NOMO-1 treated with dmso at 0.1 percent for 144 hours (cell line): Measurements from ENCODE around the gene PLEKHB2.
"Not testable (repeated sequence)": the region's sequence is repeated elsewhere in the genome, so short reads cannot be mapped to it uniquely, and the experiment has no call there.

ENCODE experiments used
- DNase-seq: peaks from one replicate; lab custom pipeline; 2025; ENCODE audit not compliant: unreplicated experiment; lab: John Stamatoyannopoulos, UW

The PLEKHB2 gene

GRCh38 chr2:131105156-131105949 lies at the start of gene PLEKHB2:
Gene PLEKHB2, plus strand, starts transcription at chr2:131105336. Its CDS starts 15,606 bp downstream, at chr2:131120942.
- peak; percentile 89 for DNase-seq

DNA sequence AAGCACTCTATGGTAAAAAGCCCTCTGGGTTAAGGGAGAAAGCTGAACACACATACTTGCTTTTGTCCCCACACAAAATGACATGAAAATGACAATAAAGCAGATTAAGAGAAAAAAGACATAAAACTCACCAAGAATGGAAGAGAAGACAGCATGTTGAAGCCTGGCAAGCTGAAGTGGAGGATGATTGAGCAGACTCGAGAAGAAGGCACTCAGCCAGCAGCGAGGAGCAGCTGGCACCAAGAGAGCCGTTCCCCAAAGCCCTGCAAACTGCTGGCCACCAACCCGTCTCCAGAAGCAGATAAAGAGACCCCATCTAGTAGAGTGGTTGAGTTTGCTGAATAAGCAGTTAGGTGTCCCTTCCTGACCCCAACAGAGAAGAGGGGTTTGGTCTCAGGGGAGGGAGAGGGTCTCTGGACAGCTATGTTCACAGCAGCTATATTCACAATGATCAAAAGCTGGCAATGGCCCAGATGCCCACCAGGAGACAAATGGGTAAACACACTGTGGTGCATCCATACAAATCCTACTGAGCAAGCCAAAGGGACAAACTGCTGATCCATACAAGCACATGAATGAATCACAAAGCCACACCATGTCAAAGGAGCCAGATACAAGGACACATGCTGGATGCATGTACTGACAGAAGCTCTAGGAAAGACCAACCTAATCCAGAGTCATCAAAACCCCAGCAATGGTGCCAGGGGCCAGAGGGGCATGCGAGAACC lies 48.8 kb upstream of the PLEKHB2 start:
- DNase-seq = no peak

GRCh38 chr2:131056932-131057287 lies 48.2 kb upstream of the PLEKHB2 start:
- DNase-seq = no peak

- DNase-seq = no peak
These were observed 46.8 kb upstream of the PLEKHB2 start for GRCh38 chr2:131058214-131058843.

- DNase-seq = no peak
These were observed 46.2 kb upstream of the PLEKHB2 start for GRCh38 chr2:131058920-131059319.

DNA sequence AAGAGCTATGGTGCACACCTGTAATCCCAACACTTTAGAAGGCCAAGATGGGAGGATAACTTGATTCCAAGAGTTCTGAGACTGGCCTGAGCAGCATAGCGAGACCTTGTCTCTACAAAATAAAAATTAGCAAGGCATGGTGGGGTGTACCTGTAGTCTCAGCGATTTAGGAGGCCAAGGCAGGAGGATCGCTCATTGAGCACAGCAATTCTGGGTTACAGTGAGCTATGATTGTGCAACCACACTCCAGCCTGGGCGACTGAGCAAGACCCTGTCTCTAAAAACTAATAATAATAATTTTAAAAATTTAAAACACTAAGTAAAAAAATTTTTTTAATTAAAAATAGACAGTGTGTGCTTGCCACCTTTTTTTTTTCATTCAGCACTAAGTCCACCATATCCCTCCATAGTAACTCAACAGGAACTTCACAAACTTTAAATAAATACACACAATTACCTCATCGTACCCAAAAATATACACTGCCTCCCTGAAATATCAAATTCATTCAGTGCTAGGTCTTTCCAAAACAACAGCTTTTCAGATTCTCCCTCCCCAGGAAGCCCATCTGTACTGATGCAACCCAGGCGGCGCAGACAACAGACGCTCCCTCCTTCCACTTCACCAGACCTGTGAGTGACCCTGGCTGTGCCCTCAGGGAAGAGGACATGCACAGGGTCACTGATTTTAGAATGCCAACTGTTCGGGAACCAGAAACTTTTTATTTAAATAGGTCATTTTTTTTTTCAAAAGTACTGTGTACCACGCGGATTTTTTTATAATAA lies 41.4 kb upstream of the PLEKHB2 start:
- DNase-seq = no peak

DNA sequence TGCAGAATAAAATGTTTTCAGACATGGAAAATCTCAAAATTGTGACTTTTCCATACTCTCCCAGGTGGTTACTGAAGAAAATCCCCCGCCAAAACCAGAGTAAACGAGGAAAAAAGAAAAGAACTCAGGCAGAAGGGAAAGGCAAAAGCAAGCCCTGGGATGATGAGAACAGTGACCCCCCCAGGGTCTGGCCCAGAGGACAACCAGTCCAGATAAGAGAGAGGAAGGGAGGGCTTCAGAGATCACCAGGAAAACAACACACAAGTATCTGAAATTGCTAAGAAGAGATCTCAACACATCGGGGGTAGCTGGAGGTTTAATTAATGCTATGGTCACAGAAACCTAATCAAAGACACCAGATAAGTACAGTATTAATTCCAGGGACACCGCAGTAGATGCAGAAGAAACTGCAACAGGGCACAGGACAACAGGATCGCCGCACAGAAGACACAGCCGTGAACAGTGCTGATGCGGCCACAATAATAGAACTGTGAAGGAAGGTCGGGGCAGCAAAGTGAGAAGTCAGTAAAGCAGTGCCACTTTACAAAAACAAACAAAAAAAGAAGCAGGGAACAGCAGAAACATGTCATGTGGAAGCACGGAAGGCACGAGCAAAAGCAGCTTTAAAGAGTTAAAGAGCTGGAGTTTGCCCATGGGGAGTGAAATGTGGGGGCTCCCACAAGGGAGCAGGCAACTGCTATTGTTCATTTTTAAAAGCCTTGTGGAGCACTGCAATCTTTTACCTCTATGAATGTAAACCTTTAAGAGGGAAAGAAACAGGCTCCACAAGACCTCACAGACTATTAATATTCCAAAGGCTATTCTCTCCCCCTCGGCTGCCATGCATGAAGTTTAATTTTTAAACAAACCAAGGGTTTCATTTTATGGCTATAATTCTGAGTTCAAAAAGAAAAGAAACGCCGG lies 40.3 kb upstream of the PLEKHB2 start:
- DNase-seq = no peak

DNA sequence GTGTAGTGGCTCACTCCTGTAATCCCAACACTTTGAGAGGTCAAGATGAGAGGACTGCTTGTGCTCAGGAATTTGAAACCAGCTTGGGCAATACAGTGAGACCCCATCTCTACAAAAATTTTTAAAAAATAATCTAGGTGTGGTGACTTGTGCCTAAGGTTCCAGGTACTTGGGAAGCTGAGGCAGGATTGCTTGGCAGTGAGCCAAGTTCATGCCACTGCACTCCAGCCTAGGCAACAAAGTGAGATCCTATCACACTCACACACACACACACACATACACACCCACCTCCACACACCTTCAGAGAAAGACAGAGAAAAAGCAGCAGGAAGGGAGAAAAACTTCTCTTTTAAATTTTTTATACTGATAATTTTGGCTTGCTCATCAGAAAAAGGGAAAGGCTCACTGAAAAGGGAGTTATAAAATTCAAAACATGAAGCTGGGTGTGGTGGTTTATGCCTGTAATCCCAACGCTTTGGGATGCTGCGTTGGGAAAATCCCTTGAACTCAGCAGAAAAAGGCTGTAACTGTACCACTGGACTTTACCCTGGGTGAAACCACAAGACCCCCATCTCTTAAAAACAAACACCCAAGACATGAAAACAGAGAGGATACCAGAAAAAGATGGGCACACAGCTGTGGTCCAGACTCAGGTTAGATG lies 37.5 kb upstream of the PLEKHB2 start:
- no peak for DNase-seq

- not testable (repeated sequence) for DNase-seq
These were observed 37.0 kb upstream of the PLEKHB2 start for GRCh38 chr2:131068172-131068571.

- not testable (repeated sequence) for DNase-seq
These were observed 29.6 kb upstream of the PLEKHB2 start for GRCh38 chr2:131075578-131075977.

DNA sequence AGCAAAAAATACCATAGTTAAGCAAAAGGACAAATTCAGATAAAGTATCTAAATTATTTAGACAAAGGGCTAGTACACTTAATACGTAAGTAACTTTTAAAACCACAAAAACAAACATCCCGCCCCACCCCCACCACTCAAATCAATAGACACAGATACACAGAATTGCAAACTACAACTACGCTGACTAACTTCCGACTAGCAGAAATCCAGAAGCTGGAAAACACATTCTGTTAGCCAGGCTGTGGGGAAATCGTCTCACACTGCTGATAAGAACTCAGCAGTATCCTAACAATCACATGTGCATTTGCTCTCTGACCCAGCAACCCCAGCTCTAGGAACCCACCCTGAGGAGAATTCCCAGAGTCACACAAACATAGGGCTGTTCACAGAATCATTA lies 28.4 kb upstream of the PLEKHB2 start:
- no peak for DNase-seq

GRCh38 chr2:131077182-131077846 lies 27.8 kb upstream of the PLEKHB2 start:
- DNase-seq = no peak

GRCh38 chr2:131077966-131078365 lies 27.2 kb upstream of the PLEKHB2 start:
- DNase-seq = no peak

GRCh38 chr2:131079931-131080330 lies 25.2 kb upstream of the PLEKHB2 start:
- not testable (repeated sequence) for DNase-seq

DNA sequence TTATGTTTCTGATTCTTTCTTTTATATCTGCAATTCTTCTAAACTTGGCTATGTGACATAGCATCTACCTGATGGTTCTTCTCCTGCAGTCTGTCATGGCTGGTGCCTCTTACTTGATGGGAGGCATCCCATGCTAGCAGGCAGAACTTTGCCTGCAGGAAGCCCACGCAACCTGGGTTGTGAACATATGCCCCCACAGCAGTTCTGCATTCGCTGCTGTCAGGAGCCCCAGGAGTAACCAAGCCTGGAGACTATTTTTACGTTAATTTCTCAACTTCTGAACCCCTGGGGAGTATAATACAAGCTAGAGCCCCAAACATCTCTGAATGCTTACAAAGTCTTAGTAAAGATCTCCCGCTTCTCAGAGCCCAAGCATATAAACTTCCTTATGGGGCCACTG lies 23.9 kb upstream of the PLEKHB2 start:
- no peak for DNase-seq

DNA sequence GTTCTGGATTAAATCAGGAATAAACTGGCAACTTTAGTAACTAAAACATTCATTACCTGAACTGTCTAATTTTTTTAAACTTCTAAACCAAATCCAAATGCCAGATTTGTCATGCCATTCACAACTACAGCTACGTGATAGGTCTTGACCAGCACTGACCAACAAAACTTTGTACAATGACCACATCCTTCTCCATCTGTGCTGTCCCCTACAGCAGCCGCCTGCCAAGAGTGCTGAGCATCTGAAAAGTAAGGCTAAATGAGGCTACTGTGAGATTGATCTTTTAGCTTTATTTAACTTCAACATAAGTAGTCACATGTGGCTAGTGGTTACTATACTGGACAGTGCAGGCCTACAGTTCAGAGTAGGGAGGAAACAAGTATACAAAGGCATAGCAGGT lies 19.5 kb upstream of the PLEKHB2 start:
- no peak for DNase-seq

DNA sequence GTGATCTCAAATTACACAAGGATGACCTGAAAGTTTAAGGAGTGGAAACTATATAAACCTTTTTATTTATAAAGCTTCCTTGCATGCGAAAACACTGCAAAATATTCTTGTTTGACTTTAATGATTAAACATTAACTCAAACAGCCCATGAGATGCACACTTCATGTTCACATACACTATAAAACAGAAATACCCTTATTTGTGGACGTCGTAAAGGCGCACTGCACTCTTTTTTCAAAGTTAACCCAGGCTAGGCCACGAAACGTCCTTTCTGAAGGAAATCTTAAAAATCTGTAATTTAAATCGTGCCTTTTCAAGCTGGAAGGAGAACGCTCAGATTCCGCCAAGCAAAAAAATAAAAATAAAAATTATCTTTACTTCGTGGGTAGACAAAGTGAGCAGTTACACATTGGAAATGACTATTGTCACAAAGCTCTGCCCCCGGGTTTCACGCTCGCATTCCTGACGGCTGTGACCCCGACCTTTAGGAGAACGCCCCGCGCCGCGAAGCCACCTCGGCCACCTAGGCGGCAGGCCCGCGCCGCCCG lies 12.6 kb upstream of the PLEKHB2 start:
- no peak for DNase-seq

- peak; percentile 79 for DNase-seq
These were observed 12.0 kb upstream of the PLEKHB2 start, which contains the start of gene FAM168B for GRCh38 chr2:131093006-131093695. Gene FAM168B, minus strand, starts transcription at chr2:131093460. Its CDS starts 10,814 bp downstream, at chr2:131082646.
